ENCODE measurements around the gene OGA.

DNA sequence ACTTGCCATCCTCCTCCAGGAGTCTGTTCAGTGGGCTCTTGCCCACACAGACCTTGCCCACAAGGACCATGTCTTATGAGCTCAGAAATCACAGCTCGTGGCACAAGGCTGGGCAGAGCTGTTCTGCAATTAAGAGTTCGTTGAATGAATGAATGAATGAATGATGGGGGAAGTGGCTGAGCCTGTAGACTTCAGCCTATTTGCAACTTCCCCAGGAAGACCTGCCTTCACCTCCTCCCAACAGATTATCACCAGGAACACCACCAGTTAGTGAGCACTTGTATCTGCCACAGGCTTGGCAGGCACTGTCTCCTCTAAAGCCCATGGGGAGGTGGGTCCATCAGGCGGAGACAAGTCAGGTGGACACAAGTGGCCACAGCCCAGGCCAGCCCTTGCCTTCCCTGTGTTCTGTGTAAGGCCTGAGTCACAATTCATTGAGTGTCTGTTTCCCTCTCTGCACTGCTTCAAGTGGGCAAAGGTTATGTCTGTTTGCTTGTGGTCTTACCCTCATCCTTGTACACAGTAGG, 40.6 kb downstream of the OGA start:
- TF ChIP-seq POLR2A (IDR thresholded peaks at IDR 0.05; ENCODE audit: low read depth, low read length) (no peak), POLR2AphosphoS5 (IDR thresholded peaks at IDR 0.05; ENCODE audit: low read depth, low read length) (no peak), TAF1 (IDR thresholded peaks at IDR 0.05; ENCODE audit: borderline replicate concordance, low read depth, low read length) (no peak)

Data from GM12892 (cell line).